Measurements from ENCODE around the gene SLC5A2.

GRCh38 chr16:31535737-31536136 is 52.8 kb downstream of the SLC5A2 start:
- no peak for TF ChIP-seq CTCF (IDR thresholded peaks at IDR 0.05)
- no peak for TF ChIP-seq POLR2A (IDR thresholded peaks at IDR 0.05)
